IPS DF 4.7 (cell line): ENCODE measurements around the gene C21orf58.
A peak's percentile ranks its signal among the peaks of the same experiment; 100 is the strongest.
"Not testable (repeated sequence)": the region's sequence is repeated elsewhere in the genome, so short reads cannot be mapped to it uniquely, and the experiment has no call there.

Source experiments
- DNase-seq: peaks from one replicate; pipeline ENCODE4 v3.0.0-alpha.2; 2013; ENCODE audit warnings: low spot score; ENCODE audit errors: extremely low read depth

Gene C21orf58

DNA sequence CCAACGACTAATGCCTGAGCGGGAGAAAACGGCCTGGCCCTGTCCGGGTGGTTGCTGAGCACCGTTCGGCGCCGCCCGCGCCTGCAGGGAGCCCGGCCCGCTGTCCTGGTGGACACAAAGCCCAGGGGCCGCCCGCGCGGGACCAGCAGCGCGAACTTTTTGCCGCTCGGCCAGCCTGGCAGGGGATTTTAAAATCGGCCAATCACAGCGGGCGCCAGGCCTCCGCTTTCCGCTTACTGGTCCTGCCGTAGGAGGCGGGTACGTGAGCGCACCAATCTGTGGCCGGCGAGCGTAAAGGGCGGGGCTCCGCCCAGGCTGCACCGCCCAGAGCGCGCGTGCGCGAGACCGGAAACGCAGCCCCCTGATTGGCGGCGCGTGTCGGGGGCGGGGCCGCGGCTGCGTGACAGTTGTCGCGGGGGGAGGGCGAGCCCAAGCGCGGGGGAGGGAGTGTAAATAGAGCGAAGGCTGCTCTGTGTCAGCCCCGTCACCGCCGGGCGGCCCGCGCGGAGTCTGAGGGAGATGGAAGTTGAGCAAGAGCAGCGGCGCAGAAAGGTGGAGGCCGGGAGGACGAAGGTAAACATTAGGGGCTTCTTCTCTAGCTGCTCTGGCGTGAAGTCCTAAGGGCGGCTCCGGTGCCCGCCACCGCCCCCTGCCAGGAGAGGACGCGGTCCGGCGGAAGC is at the start of gene C21orf58, which contains the start of gene PCNT:
Gene C21orf58 (minus strand): TSS at position 161 of the 680 bp plus-strand sequence. CDS start 1,132 bp downstream, outside the sequence.
Gene PCNT (plus strand): TSS at position 447 of the 680 bp plus-strand sequence. CDS start 73 bp downstream, at position 520.
- peak; percentile 87 for DNase-seq

DNA sequence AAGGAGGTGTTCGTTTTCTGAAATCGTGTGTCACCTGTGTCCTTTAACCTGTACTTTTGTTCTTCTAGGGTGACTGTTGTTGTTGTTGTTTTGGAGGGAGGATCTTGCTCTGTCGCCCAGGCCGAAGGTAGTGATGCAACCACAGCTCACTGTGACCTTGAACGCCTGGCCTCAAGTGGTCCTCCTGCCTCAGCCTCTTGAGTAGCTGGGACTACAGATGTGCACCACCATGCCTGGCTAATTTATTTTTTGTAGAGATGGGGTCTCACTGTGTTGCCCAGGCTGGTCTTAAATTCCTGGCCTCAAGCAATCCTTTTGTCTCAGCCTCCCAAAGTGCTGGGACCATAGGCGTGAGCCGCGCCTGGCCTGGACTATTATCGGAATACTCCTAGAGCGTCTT is 49.3 kb upstream of the C21orf58 start:
- not testable (repeated sequence) for DNase-seq

DNA sequence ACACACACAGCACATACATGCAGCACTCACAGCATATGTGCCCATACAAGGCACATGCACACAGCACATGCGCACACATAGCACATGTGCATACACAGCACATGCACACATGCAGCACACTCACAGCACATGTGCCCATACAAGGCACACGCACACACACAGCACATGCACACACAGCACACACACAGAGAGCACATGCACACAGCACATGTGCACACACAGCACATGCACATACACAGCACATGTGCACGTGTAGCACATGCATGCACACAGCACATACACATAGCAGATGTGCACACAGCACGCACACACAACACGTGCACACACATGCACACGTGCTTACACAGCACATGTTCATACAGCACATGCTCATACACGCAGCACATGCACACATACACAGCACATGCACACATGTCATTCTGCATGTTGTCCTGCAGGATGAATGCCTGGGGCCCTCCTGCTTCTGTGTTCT is 48.4 kb upstream of the C21orf58 start:
- DNase-seq = no peak

DNA sequence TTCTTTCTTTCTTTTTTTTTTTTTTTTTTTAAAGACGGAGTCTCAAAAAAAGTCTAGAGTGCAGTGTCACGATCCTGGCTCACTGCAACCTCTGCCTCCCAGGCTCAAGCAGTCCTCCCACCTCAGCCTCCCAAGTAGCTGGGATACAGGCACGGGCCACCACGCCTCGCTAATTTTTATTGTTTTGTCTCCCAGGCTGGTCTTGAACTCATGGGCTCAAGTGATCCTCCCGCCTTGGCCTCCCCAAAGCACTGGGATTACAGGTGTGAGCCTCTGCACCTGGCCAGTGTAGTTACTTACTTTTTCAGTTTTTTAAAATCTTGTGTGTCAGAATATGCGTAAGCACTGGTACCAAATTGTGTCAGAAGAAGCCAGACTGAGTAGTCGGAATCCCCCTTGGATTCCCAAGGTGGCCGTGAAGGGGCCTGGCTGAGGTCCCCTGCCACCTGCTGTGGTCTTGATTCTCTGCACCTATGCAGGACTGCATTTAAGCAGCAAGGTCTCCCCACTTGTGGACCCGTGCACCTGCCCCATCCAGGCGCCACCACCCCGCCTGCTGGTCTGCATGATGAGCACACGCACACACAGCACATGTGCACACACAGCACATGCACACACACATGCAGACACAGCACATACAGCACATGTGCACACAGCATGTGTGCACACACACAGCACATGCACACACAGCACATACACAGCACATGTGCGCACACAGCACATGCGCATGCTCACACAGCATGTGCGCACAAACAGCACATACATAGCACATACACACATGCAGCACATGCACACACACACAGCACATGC is 47.7 kb upstream of the C21orf58 start:
- DNase-seq = no peak

DNA sequence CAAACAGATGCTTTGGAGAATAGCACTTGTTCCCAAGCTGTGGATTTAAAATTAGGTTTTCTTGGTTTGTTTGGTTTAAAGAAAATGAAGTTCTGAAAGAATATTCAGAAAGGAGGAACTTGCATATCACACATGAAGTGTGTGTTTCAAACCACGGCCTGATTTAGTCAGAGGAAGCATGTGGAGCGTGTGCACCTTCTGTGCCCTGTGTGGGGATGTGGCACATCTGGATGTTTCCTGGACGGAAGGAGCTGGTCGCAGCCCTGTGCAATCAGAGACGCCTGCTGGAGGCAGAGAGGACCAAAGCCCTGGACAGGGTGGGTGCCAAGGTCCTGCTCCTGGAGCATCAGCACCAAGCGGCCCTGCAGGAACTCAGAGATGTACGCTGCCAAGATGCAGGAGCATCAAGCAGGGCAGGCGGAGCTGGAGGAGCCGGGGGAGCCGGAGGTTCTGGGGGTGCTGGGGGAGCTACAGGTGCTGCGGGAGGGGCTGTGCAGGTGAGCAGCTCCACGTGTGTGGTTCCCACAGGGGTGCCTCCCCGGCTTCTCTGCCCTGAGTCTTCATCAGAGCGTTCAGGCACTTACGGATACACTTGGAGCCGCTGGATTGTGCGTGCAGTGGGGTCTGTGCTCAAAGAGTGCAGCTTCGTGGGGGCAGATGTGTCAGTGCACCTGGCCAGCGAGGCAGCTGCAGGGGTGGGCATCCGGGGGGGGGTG is 46.0 kb upstream of the C21orf58 start:
- no peak for DNase-seq

DNA sequence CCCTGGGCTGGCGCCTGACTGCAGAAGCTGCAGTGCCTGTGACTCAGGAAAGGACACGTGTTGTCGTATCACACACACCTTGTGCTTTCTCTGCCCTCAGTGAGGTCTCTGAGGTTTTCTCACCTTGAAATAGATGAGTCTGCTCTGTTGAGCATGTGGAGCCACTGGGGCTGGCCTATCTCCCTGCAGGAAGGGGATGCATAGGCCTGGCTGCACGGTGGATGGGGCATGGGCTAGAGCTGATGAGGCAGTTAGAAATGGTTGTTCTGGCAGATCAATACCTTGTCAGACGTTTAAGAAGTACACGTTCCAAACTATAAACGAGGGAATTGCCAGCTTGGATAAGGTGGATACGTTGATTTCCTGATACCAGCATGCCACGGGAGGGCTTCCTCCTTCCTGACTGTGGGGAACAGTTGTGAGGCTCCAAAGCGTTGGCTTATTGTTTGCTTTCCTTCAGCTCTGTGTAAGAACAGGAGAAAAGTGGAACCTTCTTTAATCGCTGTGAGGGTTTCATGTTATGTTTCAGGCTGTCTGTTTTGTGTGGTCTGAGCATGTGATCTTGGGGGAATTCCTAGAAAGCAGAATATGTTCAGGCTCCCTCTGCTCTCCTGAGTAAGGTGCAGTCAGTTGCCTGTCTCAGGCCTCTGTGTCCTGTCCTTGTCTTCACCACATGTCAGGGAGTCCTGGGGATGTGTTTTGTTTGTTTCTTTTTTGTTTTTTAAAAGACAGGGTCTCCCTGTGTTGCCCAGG is 45.0 kb upstream of the C21orf58 start:
- DNase-seq = no peak

DNA sequence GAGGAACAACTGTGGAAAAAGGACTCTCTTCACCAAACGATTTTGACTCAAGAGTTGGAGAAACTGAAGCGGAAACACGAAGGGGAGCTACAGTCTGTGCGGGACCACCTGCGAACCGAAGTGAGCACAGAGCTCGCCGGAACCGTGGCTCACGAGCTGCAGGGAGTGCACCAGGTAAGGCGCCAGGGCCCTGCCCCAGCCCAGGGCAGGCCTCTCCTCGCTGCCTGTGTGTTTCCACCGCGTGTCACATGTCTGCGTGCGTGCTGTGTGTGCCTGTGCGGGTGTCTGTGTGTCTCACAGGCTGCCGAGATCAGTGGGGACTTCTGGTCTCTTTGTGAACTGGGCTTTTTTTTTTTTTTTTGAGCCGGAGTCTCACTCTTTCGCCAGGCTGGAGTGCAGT is 43.3 kb upstream of the C21orf58 start:
- no peak for DNase-seq

DNA sequence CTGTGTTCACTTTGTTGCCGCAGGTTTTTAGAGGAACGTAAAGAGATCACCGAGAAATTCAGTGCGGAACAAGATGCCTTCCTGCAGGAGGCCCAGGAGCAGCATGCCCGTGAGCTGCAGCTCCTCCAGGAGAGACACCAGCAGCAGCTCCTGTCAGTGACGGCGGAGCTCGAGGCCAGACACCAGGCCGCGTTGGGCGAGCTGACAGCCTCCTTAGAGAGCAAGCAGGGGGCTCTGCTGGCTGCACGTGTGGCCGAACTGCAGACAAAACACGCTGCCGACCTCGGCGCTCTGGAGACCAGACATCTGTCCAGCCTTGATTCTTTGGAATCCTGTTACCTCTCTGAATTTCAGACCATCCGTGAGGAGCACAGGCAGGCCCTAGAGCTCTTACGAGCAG is 42.9 kb upstream of the C21orf58 start:
- DNase-seq = no peak

DNA sequence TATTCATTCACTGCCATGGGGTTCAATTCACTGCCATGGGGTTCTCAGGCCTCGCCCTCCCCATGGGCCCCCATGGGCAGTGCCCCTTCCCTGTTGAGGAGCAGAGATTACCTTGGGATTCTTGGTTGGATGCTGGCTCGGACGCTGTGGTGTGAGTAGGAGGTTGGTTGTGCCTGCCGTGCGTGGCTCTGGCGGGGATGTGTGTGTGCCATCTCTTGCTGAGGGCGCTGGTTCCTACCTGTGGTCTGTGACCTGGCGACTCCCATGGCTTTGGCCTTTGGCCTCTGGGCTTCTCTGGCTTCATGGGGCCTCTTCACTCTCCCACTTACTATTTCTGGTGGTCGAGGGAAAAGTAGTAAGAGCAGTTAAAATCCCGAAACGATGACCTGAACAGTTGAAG is 42.4 kb upstream of the C21orf58 start:
- no peak for DNase-seq

DNA sequence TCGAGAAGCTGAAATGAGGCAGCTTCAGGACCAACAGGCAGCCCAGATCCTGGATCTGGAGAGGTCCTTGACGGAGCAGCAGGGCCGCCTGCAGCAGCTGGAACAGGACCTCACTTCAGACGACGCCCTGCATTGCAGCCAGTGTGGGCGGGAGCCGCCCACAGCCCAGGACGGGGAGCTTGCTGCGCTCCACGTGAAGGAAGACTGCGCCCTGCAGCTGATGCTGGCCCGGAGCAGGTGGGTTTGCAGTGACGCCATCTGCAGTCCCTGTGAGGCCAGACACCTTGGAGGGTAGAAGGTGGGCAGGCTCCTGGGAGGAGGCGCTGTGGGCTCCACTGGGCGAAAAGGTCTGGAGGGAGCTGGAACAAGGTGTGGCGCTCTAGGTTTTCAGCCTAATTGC is 40.0 kb upstream of the C21orf58 start:
- no peak for DNase-seq

DNA sequence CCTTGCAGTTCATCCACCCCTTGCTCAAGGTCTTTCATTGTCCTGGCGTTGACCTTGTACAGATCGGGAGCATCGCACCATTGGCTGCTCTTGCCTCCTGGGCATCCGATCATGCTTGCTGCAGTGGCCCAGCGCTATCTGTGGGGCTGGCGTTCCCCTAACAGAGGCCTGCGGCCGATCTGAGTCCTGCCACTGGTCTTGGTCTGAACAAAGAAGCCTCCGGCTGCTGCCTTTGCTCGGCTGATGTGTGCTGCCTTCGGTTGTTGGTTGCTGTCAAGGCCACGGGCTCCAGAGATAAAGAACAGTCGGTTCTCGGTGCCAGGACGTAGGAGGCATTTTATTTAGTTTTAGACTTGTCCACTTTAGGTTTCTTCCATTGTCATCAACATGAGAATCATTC is 39.3 kb upstream of the C21orf58 start:
- no peak for DNase-seq

DNA sequence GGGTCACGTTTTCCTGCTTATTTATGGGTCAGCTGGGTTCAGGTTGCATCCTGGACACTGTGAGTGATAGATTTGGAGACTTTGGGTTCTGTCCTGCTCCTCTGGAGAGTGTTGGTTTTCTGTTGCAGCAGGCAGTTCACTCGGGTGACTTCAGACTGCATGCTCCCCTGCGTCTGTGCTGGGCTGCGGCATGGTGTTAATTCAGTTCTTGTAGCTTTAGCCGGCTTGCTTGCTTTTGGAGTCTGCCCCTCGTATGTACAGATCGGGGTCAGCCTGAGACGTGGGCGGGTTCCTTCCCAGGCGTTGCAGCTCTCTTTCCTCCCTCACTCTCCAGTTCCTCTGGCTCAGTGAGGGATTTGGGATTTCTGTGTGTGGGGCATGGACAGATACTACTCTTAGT is 38.3 kb upstream of the C21orf58 start:
- DNase-seq = no peak

DNA sequence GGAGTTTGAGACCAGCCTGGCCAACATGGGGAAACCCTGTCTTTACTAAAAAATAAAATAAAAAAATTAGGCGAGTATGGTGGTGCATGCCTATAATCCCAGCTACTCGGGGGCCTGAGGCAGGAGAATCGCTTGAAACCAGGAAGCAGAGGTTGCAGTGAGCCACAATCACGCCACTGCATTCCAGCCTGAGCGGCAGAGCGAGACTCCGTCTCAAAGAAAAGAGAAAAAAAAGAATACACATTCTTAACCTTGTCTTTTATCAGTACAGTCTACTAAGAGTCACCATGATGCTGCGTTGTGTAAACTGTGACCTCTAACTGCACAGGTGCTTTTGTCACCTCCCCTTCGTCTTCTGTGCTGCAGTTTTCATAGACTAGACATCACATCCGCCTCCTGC is 37.5 kb upstream of the C21orf58 start:
- no peak for DNase-seq

DNA sequence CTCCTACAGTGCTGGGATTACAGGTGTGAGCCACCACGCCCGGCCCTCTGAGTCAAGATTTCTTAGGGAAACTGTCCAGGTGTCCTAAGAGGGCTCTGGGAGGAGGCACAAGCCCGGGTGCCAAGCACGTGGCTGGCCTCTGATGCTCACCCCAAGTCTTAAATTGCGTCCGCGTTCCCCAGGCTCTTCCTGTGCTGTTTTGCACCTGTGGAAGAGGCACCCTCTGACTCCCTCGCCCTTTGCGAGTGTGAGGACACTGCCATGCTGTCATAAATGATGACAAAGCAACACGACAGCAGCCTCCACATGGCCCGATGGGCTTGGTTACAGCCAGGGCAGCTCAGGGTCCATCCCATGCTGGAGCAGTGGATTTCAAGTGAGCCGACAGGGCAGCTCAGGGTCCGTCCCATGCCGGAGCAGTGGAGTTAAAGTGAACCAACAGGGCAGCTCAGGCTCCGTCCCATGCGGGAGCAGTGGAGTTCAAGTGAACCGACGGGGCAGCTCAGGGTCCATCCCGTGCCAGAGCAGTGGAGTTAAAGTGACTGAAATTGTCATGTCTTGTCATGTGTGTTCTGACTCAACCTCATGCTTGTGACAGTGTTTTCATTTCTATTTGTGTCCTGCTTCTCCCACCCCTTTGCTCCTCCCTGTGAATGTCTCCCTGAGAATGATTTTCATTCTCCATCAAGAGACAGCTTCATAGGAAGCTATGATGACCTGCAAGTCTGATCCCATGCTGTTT is 34.2 kb upstream of the C21orf58 start:
- no peak for DNase-seq

DNA sequence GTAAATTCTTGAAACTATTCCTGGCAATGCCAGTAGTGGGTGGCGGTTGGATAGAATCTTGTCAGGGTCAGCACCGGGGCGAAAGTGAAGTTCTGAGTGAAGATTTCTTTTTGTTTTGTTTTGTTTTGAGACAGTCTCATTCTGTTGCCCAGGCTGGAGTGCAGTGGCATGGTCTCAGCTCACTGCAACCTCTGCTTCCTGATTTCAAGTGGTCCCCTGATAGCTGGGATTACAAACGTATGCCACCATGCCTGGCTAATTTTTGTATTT is 33.6 kb upstream of the C21orf58 start:
- DNase-seq = no peak

DNA sequence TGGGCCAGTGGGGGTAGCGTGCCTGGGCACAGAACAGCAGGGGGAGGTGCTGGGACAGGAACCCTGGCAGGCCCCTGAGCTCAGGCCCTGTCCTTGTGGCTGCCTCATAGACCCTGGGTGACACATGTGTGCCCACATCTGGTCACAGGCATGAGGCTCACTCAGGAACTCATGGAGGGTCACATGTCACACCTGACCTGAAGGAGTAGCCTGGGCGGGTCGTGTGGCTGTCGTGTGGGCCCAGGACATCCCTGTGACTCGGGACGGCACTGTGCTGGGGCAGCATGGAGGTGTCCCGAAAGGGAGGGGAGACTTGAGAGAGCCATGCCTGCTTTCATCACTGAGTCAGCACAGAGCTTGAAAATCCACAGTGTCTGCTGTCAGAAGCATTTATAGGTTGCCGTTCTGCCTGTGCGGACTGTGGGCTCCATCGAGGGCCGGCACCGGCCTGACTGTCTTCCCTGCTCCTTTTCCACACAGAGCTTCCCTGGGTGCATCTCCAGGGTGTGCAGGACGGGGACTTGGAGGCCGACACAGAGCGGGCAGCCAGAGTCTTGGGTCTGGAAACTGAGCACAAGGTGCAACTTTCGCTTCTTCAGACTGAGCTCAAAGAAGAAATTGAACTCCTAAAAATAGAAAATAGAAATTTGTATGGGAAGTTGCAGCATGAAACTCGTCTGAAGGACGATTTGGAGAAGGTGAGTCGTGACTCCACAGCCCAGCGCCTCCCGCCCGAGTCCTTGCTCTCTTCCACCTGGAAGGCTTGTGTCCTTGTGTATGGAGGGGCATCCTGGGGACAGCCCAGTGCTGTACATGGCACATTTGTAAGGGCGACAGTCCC is 33.0 kb upstream of the C21orf58 start:
- DNase-seq = no peak

DNA sequence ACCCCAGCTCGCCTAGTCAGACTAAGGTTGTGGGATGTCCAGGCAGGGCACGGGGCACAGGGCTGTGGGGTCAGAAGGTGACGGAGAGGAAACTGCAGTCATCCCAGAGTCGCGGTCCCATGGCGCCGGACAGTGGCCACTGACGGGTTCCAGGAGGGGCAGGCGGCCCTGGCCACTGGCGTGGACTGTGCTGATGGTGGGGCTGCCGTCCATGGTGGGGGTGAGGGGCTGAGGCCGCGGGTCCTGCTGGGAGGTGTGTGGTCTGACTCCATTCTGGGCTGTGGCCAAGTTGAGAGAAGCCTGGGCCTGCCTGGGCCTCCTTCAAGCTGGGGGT is 32.3 kb upstream of the C21orf58 start:
- no peak for DNase-seq

DNA sequence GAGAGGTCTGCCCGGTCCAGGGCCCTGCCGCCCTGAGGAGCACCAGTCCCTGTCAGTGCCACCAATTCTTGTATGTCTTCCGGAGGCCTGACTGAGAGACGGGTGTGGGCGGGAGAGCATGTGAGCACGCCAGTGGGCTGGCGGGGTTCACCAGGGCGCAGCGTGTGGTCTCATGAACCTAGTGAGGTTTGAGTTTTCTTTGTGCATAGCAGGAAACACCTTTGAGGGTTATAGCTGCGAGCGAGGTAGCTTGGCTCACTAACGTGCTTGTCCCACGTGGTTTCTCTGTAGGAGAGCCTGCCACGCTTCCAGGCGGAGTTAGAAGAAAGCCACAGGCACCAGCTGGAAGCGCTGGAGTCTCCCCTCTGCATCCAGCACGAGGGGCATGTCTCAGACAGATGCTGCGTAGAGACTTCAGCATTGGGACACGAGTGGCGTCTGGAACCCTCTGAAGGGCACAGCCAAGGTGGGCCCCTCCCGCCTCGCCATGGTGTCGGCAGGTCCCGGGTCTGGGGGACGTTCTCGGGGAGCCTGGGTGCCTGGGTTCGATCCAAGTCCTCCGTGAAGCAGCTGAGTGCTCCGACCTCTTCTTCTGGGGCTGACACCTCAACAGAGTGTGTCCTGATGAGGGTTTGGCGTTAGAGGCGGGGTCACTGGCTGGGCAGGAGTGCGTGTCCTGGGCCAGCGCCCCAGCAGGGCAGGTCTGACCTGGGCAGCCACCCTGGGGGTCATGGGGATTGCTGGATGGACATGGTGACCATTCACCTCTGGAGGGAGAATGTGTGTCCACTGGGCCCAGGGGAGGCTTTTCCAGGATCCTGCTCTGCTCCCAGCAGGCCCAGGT is 31.7 kb upstream of the C21orf58 start:
- DNase-seq = no peak

DNA sequence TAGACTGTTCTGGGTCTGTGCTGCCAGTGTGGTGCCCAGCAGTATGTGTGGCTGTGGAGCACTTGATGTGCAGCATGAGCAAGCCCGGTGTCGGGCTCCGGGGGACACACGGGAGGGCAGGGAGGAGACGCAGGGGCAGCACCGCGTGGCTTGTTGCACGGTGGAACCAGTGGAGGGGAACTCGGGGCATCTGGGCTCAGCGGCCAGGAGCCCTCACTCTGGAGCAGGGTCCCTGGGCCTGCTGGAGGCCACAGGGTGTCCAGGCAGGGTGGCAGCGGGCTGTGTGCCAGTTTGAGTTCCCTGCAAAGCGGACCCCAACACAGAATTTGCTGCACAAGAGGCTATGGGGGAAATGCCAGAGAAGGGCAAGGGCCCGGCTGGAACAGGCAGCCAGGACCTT is 30.8 kb upstream of the C21orf58 start:
- no peak for DNase-seq
